Coronary artery (tissue), 2 donors: ENCODE data around the gene TEX13D.
"Not testable (repeated sequence)": the region's sequence is repeated elsewhere in the genome, so short reads cannot be mapped to it uniquely, and the experiment has no call there.

Experiments used
- DNase-seq: peaks from one replicate; pipeline ENCODE4 v3.0.0-alpha.2; 2017; ENCODE audit warnings: low spot score
- H3K27ac ChIP-seq, 2 donors: fragments of 200-600 bp; sonication (generic); one replicate each; pipeline ENCODE4 v1.5.1; 2016 to 2019
- H3K4me3 ChIP-seq: fragments of 200-600 bp; sonication (generic); 2 replicates; pipeline ENCODE4 v1.5.1; 2016; ENCODE audit warnings: mild to moderate bottlenecking, moderate library complexity
- TF ChIP-seq, protein P1 (sequence below): fragments of 200-600 bp; sonication (generic); IDR thresholded peaks from one replicate; pipeline ENCODE4 v1.5.1; 2019; ENCODE audit warnings: antibody characterized with exemption

TEX13D gene

GRCh38 chrX:124328765-124329164 is 3.7 kb upstream of the TEX13D start:
- TF ChIP-seq, protein P1, sequence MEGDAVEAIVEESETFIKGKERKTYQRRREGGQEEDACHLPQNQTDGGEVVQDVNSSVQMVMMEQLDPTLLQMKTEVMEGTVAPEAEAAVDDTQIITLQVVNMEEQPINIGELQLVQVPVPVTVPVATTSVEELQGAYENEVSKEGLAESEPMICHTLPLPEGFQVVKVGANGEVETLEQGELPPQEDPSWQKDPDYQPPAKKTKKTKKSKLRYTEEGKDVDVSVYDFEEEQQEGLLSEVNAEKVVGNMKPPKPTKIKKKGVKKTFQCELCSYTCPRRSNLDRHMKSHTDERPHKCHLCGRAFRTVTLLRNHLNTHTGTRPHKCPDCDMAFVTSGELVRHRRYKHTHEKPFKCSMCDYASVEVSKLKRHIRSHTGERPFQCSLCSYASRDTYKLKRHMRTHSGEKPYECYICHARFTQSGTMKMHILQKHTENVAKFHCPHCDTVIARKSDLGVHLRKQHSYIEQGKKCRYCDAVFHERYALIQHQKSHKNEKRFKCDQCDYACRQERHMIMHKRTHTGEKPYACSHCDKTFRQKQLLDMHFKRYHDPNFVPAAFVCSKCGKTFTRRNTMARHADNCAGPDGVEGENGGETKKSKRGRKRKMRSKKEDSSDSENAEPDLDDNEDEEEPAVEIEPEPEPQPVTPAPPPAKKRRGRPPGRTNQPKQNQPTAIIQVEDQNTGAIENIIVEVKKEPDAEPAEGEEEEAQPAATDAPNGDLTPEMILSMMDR = no peak
- Histone ChIP-seq H3K27ac (no peak overlapping the region), H3K4me3 (no peak overlapping the region)
- no peak for DNase-seq

DNA sequence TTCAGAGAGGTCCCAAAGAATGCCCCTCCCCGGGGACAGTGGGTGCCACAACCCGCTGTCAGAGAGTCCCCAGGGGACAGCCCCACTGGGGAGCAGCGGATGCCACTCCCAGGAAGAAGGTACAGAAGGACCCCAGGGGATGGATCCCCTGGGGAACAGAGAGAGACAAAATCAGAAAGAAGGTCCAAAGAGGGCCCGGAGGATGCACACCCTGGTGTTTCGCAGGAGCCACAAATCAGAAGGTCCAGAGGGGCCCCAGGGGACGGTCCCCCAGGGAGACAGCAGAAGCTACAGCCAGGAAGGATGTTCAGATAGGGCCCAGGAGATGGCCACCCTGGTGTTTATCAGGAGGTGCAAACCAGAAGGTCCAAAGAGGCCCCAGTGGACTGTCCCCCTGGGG is 1.4 kb downstream of the TEX13D start:
- Histone ChIP-seq H3K4me3 (no peak overlapping the region), H3K27ac (no peak overlapping the region)
- no peak for DNase-seq
- TF ChIP-seq, protein P1 = no peak

DNA sequence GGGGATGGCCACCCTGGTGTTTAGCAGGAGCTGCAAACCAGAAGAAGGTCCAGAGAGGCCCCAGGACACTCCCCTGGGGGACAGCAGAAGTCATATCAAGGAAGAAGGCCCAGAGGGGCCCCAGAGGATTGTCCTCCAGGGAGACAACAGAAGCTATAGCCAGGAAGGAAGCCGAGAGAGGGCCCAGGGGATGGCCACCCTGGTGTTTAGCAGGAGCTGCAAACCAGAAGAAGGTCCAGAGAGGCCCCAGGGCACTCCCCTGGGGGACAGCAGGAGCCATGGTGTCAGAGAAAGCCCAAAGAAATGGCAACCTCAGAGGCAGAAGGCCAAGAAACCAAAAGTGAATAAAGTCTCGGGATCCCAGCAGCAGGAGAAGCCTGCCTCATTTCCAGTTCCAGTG is 2.1 kb downstream of the TEX13D start:
- not testable (repeated sequence) for DNase-seq, H3K4me3 ChIP-seq, H3K27ac ChIP-seq

- Histone ChIP-seq H3K4me3 (no peak overlapping the region), H3K27ac (no peak overlapping the region)
- TF ChIP-seq, protein P1 = no peak
- DNase-seq = no peak
These were observed 3.1 kb downstream of the TEX13D start for GRCh38 chrX:124335598-124335997.

- TF ChIP-seq, protein P1 = no peak
- no peak for DNase-seq
- Histone ChIP-seq H3K27ac (no peak overlapping the region), H3K4me3 (no peak overlapping the region)
These were observed 5.5 kb downstream of the TEX13D start for GRCh38 chrX:124337916-124338315.

DNA sequence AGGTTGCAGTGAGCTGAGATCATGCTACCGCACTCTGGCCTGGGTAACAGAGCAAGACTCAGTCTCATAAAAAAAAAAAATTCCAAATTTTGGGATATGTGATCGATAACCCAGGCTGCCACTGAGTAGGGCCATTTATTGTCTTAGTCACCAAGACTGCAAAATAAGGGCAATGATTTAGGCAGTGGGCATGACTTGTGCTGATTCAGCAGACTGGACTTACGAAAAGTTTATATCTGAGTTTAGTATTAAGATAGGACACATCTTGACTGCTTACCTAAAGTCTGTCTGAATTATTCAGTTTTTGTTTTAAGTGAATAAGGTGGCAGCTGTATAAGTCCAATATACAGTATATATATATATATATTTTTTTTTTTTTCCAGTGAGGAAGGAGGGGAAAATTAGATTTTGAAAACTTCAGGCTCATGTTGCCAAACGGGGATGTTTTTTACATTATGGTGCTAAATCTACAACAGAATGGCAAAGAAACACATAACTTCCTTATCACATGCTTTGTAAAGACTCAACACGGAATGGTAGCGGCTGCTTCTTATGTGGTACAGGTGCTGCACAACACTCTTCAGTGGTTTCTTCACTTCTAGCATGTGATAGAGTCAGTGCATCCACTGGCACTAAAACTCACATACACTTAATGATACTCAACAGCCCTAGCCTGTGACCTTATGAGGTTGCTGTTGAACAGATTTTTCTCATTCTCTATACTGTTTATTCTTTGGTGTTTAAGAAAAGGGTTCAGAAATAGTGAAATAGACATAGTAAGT is 6.5 kb downstream of the TEX13D start:
- TF ChIP-seq, protein P1 = no peak
- DNase-seq = no peak
- Histone ChIP-seq H3K27ac (no peak overlapping the region), H3K4me3 (no peak overlapping the region)

DNA sequence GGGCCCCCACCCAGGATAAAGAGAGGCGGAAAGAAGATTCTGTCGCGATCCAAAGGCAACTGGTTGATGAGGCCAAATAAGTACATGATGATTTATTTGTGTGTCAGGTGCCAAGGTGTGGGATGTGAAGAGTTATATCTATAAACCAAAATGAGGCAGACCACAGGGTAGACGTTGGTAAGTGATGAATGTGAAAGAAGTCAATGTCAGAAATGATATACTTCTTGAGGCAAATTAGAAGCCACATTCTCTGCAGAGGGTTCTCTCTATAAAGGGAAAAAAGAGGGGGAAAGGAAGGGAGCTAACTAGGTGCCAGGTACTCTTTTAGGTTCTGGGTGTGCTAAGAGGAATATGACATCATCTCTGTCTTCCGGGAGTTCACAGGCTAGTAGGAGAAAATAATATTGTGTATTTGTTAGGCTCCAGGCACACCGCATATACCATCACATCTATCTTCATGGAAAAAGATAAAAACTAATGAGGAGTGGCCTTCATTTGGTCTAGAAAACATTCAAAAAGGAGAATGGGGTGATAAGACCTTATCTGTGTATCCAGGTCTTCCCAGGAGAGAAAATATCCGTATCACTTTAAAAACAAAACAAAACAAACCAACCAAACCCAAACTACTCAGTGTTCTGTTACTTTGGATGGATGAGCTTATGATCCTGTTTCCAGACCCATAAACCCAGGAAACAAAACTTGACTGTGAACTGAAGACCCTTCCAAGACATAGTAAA is 9.1 kb downstream of the TEX13D start:
- DNase-seq = no peak

More for the DNA sequence above, 9.1 kb downstream of the TEX13D start:
- Histone ChIP-seq H3K27ac (no peak overlapping the region), H3K4me3 (no peak overlapping the region)
- TF ChIP-seq, protein P1 = no peak
